ENCODE results near the gene PPL. TPM values are rescaled to one million over a fixed set of nuclear protein-coding genes. Genes with fewer than 3 reads are reported as not detected.
A peak's percentile ranks its signal among the peaks of the same experiment; 100 is the strongest.

PPL gene
- total RNA-seq, 4 donors from 2014 or later, result 304 to 377 (median 350) TPM

- WGBS, result 57% methylated on average over 17 of the region's 18 CpGs
- peak overlapping the region; percentile 77 for H3K27ac ChIP-seq
- peaks cover 9% of the 10 kb centered on the region for H3K36me3 ChIP-seq
- no peaks in the 10 kb centered on the region for H3K27me3 ChIP-seq
- no peak for DNase-seq (ENCODE audit: low spot score in 2 of 2)
- TF ChIP-seq EP300 (IDR thresholded peaks at IDR 0.05), result no peak
- TF ChIP-seq POLR2AphosphoS5 (IDR thresholded peaks at IDR 0.05), result peak in 1 of 3 donors; percentile 2
- TF ChIP-seq POLR2A (IDR thresholded peaks at IDR 0.05), result no peak
- TF ChIP-seq CTCF (IDR thresholded peaks at IDR 0.05), result peak in 1 of 2 donors; percentile 27
- peaks cover 59% of the 10 kb centered on the region for H3K4me1 ChIP-seq
- peaks cover 6% of the 10 kb centered on the region for H3K9me3 ChIP-seq
- no peak overlapping the region for H3K4me3 ChIP-seq
These were observed 14.1 kb downstream of the PPL start for GRCh38 chr16:4922721-4923342.

GRCh38 chr16:4920826-4921225 is 16.1 kb downstream of the PPL start:
- peaks cover 69% of the 10 kb centered on the region for H3K4me1 ChIP-seq
- TF ChIP-seq CTCF (IDR thresholded peaks at IDR 0.05), result no peak
- no peak for TF ChIP-seq POLR2AphosphoS5 (IDR thresholded peaks at IDR 0.05)
- TF ChIP-seq EP300 (IDR thresholded peaks at IDR 0.05), result no peak
- no peak for TF ChIP-seq POLR2A (IDR thresholded peaks at IDR 0.05)
- H3K27ac ChIP-seq, result no peak overlapping the region

GRCh38 chr16:4918781-4919251 is 18.1 kb downstream of the PPL start:
- no peak overlapping the region for H3K4me3 ChIP-seq
- TF ChIP-seq EP300 (IDR thresholded peaks at IDR 0.05) (no peak), CTCF (IDR thresholded peaks at IDR 0.05) (no peak), POLR2A (IDR thresholded peaks at IDR 0.05) (no peak), POLR2AphosphoS5 (IDR thresholded peaks at IDR 0.05) (no peak)
- no peaks in the 10 kb centered on the region for H3K9me3 ChIP-seq
- H3K4me1 ChIP-seq, result peaks cover 49% of the 10 kb centered on the region
- H3K27ac ChIP-seq, result peak overlapping the region; percentile 69
- peaks cover 6% of the 10 kb centered on the region for H3K36me3 ChIP-seq
- WGBS, result 45% methylated on average over 4 of the region's 13 CpGs
- DNase-seq (ENCODE audit: low spot score in 2 of 2), result no peak
- H3K27me3 ChIP-seq, result no peaks in the 10 kb centered on the region

More at GRCh38 chr16:4920826-4921225, 16.1 kb downstream of the PPL start:
- DNase-seq (ENCODE audit: low spot score in 2 of 2), result no peak
- Histone ChIP-seq H3K27me3 (no peaks in the 10 kb centered on the region), H3K4me3 (no peak overlapping the region), H3K36me3 (no peaks in the 10 kb centered on the region), H3K9me3 (no peaks in the 10 kb centered on the region)
- WGBS, result 92% methylated on average over 5 of the region's 5 CpGs

GRCh38 chr16:4917117-4917516 is 19.8 kb downstream of the PPL start:
- Histone ChIP-seq H3K27ac (no peak overlapping the region), H3K9me3 (no peaks in the 10 kb centered on the region), H3K27me3 (no peaks in the 10 kb centered on the region), H3K36me3 (peaks cover 9% of the 10 kb centered on the region), H3K4me1 (peaks cover 33% of the 10 kb centered on the region), H3K4me3 (no peak overlapping the region)
- no peak for DNase-seq (ENCODE audit: low spot score in 2 of 2)
- no peak for TF ChIP-seq EP300 (IDR thresholded peaks at IDR 0.05)
- TF ChIP-seq POLR2AphosphoS5 (IDR thresholded peaks at IDR 0.05), result no peak
- no peak for TF ChIP-seq CTCF (IDR thresholded peaks at IDR 0.05)
- TF ChIP-seq POLR2A (IDR thresholded peaks at IDR 0.05), result no peak
- 26% methylated on average over 4 of the region's 4 CpGs for WGBS

GRCh38 chr16:4915226-4915761 is 21.7 kb downstream of the PPL start:
- peaks cover 33% of the 10 kb centered on the region for H3K4me1 ChIP-seq
- DNase-seq (ENCODE audit: low spot score in 2 of 2), result no peak
- no peak for TF ChIP-seq POLR2A (IDR thresholded peaks at IDR 0.05)
- no peak for TF ChIP-seq CTCF (IDR thresholded peaks at IDR 0.05)
- TF ChIP-seq EP300 (IDR thresholded peaks at IDR 0.05), result no peak
- TF ChIP-seq POLR2AphosphoS5 (IDR thresholded peaks at IDR 0.05), result no peak
- no peak overlapping the region for H3K4me3 ChIP-seq
- H3K9me3 ChIP-seq, result no peaks in the 10 kb centered on the region
- H3K27me3 ChIP-seq, result no peaks in the 10 kb centered on the region
- peak overlapping the region; percentile 25 for H3K27ac ChIP-seq
- 64% methylated on average over 4 of the region's 11 CpGs for WGBS
- peaks cover 9% of the 10 kb centered on the region for H3K36me3 ChIP-seq

Measured in suprapubic skin (tissue), 4 donors.